HUES48 (cell line): ENCODE results near the gene NTM.

Experiments
- H3K27ac ChIP-seq: one replicate; pipeline ENCODE4 v1.7.0; 2013; ENCODE audit warnings: low read depth, low read length, inconsistent platforms
- H3K27me3 ChIP-seq: 2 replicates; pipeline ENCODE4 v1.6.1; 2013; ENCODE audit warnings: mild to moderate bottlenecking, low read length; ENCODE audit not compliant: control insufficient read depth, insufficient read depth
- H3K36me3 ChIP-seq: 2 replicates; pipeline ENCODE4 v1.6.1; 2013; ENCODE audit warnings: low read length; ENCODE audit not compliant: control insufficient read depth, insufficient read depth
- H3K4me1 ChIP-seq: 2 replicates; pipeline ENCODE4 v1.6.1; 2013; ENCODE audit warnings: mild to moderate bottlenecking, low read length; ENCODE audit not compliant: control insufficient read depth, insufficient read depth
- H3K4me3 ChIP-seq: 2 replicates; pipeline ENCODE4 v1.5.1; 2013; ENCODE audit warnings: mild to moderate bottlenecking, low read depth, low read length
- H3K9ac ChIP-seq: 2 replicates; pipeline ENCODE4 v1.6.1; 2013; ENCODE audit warnings: mild to moderate bottlenecking, low read depth, low read length, moderate library complexity
- H3K9me3 ChIP-seq: 2 replicates; pipeline ENCODE4 v1.6.1; 2013; ENCODE audit warnings: low read length; ENCODE audit not compliant: control insufficient read depth, insufficient read depth

The NTM gene

DNA sequence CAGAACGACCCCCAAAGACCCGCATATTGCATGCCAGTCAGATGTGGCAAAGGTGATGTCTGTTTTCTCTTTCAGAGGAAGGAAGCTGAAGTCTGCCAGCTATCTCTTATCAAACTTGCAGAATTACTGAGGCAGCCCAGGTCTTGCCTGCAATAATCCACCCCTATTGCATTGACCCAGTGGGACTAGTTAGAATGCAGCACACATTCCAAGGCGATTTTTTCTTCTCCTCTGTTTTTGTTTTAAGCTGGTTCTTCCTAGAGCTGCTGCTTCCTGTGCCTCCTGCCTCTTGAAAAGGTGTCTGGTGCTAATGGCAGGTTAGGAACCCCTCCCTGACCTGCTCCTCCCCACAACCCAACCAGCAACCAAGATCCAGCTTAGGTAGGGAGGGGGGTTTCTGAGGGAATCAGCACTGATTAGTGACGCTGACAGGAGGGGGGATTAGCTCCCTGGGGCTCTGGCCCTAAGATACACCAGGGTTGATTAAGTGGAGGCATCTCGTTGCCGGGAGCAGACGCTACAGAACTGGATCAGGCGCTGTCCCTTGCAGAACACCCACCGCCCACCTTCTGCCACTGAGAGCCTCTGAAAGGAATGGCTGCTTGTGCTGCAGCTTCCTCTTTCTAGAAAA, 2.8 kb downstream of the NTM start:
- H3K4me3 ChIP-seq, result no peak overlapping the region
- peaks cover 7% of the 10 kb centered on the region for H3K27me3 ChIP-seq
- peaks cover 43% of the 10 kb centered on the region for H3K4me1 ChIP-seq
- H3K36me3 ChIP-seq, result no peaks in the 10 kb centered on the region
- H3K27ac ChIP-seq, result no peak overlapping the region
- H3K9me3 ChIP-seq, result no peaks in the 10 kb centered on the region
- H3K9ac ChIP-seq, result no peak overlapping the region

DNA sequence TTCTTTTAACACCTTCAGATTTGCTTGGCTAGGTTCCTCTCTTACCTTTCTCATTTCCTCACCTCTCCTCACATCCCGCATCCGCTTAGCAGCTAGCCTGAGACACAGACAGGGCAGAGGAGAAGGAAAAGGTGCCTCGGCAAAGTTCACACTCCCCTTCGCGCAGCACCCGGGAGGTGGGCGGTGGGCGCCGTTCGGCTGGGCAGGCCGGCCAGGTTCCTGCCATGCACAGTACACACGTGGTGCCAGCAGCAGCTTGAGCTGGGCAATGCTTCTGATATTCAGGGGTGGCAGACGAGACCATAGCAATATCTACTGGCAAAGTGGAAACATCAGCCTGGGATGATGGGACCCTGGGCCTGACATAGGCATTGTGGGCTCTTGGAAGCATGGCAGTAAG, 3.3 kb downstream of the NTM start:
- Histone ChIP-seq H3K27ac (no peak overlapping the region), H3K9ac (no peak overlapping the region), H3K4me1 (peaks cover 43% of the 10 kb centered on the region), H3K27me3 (peaks cover 7% of the 10 kb centered on the region), H3K36me3 (no peaks in the 10 kb centered on the region), H3K4me3 (no peak overlapping the region), H3K9me3 (no peaks in the 10 kb centered on the region)

DNA sequence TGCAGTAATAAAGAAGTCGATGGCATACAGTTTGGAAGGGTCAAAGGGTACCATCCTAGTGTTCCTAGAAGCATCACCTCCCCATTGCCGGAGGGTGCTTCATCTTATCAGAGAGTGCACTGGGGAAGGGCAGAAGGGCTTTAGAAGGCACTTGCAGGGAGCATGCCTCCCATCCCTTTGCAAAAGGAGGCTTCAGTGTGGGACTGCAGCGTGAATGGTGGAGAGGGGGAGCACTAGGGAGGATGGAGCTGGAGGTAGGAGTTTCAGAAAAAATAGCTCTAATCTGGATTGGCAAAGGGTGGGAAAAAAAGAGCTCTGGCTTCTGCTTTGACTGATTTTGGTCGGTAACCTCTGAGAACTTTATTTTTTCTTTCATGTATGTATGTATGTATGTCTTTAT, 5.0 kb downstream of the NTM start:
- Histone ChIP-seq H3K27ac (no peak overlapping the region), H3K4me3 (no peak overlapping the region), H3K36me3 (no peaks in the 10 kb centered on the region), H3K27me3 (peaks cover 6% of the 10 kb centered on the region), H3K4me1 (peaks cover 42% of the 10 kb centered on the region), H3K9me3 (no peaks in the 10 kb centered on the region), H3K9ac (no peak overlapping the region)

DNA sequence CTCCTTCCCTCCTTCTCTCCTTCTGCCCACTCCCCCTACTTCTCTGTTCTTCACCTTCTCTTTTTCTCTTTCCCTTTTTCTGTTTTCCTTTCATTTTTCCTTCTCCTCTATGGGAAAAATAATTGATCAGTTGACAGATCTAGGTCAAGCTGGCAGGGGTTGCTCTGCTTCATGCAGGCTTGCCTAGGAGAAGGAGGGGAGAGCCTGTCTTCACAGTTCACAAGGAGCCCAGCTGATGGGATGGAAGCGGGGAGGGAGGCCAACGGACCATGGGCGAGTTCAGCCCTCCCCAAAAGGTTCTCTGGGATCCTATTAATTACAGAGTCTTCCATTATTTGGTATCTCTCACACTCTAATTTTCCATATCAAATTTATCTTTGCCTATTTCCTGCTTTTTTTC, 5.5 kb downstream of the NTM start:
- no peak overlapping the region for H3K27ac ChIP-seq
- peaks cover 37% of the 10 kb centered on the region for H3K4me1 ChIP-seq
- H3K36me3 ChIP-seq, result no peaks in the 10 kb centered on the region

DNA sequence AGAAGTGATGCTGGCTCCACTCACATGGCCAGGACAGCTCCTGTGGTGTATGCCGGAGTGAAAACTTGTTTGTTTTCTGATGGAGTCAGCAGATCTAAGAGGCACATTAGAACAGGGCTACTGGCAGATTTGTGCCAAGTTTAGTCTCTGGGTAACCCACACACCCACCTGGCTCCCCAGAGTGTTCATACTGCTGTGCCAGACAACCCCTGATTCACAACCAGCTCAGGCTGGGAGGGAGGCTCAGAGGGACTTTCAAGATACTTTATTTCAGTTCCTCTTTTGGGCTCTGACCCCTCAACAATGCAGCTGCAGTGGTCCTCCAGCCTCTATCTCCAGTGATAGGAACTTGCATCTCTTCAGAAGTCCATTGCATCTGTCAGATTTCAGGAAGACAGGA, 8.5 kb downstream of the NTM start:
- no peaks in the 10 kb centered on the region for H3K9me3 ChIP-seq
- no peak overlapping the region for H3K27ac ChIP-seq
- peaks cover 13% of the 10 kb centered on the region for H3K4me1 ChIP-seq
- no peak overlapping the region for H3K9ac ChIP-seq
- H3K36me3 ChIP-seq, result no peaks in the 10 kb centered on the region
- no peak overlapping the region for H3K4me3 ChIP-seq
- no peaks in the 10 kb centered on the region; the same call in 1 of the 2 replicates for H3K27me3 ChIP-seq

More for the DNA sequence above, 5.5 kb downstream of the NTM start:
- Histone ChIP-seq H3K4me3 (no peak overlapping the region), H3K27me3 (peaks cover under 1% of the 10 kb centered on the region), H3K9ac (no peak overlapping the region), H3K9me3 (no peaks in the 10 kb centered on the region)

DNA sequence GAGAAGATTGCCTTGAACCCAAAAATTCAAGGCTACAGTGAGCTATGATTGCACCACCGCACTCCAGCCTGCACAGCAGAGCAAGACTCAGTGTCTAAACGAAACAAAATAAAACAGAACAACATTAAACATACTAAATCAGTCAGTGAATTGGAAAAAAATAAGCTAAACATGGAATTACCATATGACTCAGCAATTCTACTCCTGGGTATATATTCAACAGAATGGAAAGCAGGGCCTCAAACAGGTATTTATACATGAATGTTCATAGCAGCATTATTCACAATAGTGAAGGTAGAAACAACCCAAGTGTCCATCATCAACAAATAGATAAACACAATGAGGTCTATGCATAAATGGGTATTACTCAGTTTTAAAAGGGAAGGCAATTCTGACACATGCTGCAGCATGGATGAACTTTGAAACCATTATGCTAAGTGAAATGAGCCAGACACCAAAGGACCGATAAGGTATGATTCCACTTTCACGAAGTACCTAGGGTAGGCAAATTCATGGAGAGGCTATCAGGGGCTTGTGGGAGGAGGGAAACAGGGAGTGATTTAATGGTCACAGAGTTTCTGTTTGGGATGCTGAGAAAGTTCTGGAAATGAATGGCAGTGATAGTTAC, 15.5 kb downstream of the NTM start:
- no peak overlapping the region for H3K27ac ChIP-seq
- no peaks in the 10 kb centered on the region for H3K27me3 ChIP-seq
- H3K9ac ChIP-seq, result no peak overlapping the region

DNA sequence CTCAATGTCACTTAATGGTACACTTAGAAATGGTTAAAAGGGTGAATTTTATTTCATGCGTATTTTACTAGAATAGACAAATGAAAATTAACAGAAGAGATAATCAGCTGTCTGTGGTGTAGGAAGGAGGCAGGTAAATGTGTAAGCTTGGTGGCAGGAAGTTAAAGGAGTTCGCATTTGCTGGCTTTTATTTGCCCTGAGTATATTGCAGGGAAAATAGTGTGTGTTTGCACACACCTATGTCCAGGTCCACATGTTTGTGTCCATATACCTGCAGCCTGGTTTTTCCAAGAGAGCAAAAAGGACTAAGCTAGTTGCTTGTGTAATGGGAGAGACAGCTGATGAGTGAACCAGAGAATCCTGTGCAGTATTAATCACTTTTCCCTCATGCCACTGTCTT, 16.0 kb downstream of the NTM start:
- no peak overlapping the region for H3K27ac ChIP-seq
- H3K9ac ChIP-seq, result no peak overlapping the region
- no peaks in the 10 kb centered on the region for H3K27me3 ChIP-seq
- H3K9me3 ChIP-seq, result no peaks in the 10 kb centered on the region
- no peaks in the 10 kb centered on the region for H3K4me1 ChIP-seq
- H3K36me3 ChIP-seq, result no peaks in the 10 kb centered on the region
- H3K4me3 ChIP-seq, result no peak overlapping the region

More for the DNA sequence above, 15.5 kb downstream of the NTM start:
- H3K9me3 ChIP-seq, result no peaks in the 10 kb centered on the region
- H3K4me1 ChIP-seq, result no peaks in the 10 kb centered on the region
- H3K36me3 ChIP-seq, result no peaks in the 10 kb centered on the region
- no peak overlapping the region for H3K4me3 ChIP-seq

DNA sequence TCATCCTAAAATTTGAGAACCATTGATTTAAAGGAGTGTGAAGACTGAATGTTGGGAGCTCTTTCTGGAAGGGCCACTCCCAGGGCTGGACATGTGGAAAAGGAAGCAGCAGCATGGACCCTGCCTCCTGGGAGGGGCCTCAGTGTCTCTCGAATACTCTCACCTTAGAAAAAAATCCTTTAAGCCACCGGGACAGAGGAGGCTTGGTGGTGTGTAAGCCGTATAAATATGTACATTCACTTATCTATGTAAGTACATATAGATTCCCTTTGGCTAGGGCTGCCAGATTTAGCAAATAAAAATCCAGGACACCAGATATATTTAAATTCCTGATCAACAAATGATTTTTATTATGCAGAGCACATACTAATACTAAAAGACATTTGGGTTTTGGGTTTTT, 17.6 kb downstream of the NTM start:
- Histone ChIP-seq H3K9me3 (no peaks in the 10 kb centered on the region), H3K27ac (no peak overlapping the region), H3K36me3 (no peaks in the 10 kb centered on the region), H3K27me3 (no peaks in the 10 kb centered on the region), H3K9ac (no peak overlapping the region), H3K4me1 (0 out of 2 replicates have a peak, but pooled peaks cover 2% of the 10 kb centered on the region), H3K4me3 (no peak overlapping the region)

DNA sequence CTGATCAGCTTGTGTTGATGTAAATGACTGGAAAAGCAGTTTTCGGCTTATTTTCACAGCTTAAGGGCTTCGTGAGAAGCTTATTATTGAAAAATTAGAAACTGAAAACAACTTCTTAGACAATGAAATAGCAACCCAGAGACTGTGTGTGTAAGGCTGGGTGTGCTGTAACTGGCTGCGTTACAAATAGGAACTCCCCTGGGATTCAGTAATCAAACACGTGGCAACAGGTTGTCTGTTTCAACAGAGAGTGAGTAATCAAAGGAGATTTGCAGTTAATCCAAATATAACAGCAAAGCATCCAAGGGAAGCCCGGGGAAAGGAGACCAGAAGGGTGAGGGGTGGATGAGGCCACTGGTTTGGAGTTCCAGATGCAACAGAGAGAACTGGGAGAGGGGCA, 19.2 kb downstream of the NTM start:
- Histone ChIP-seq H3K4me1 (0 out of 2 replicates have a peak, but pooled peaks cover 2% of the 10 kb centered on the region), H3K36me3 (no peaks in the 10 kb centered on the region), H3K27me3 (no peaks in the 10 kb centered on the region)

DNA sequence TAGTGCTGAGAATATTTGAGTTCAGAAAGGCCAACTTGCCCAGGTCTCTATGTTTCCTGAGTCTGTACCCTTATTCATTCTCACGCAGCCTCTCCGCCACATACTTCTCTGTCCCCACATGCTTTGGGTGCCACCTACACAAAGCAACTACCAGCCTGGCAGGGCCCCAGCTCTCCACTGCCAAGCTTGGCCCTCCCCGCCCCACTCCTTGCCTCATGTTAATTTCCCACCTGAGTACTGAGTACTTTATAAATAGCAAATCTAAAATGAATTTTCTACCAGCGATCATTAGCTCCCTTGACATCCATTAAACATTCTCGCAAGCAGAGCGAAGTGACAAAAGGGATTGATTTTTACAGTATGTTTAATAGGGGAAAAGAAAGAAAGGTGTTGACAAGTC, 20.8 kb downstream of the NTM start:
- H3K27ac ChIP-seq, result no peak overlapping the region
- H3K9ac ChIP-seq, result no peak overlapping the region
- H3K9me3 ChIP-seq, result no peaks in the 10 kb centered on the region
- H3K4me3 ChIP-seq, result no peak overlapping the region
- no peaks in the 10 kb centered on the region for H3K27me3 ChIP-seq
- 0 out of 2 replicates have a peak, but pooled peaks cover 7% of the 10 kb centered on the region for H3K4me1 ChIP-seq
- H3K36me3 ChIP-seq, result no peaks in the 10 kb centered on the region

More for the DNA sequence above, 19.2 kb downstream of the NTM start:
- Histone ChIP-seq H3K9me3 (no peaks in the 10 kb centered on the region), H3K27ac (no peak overlapping the region), H3K4me3 (no peak overlapping the region), H3K9ac (no peak overlapping the region)

DNA sequence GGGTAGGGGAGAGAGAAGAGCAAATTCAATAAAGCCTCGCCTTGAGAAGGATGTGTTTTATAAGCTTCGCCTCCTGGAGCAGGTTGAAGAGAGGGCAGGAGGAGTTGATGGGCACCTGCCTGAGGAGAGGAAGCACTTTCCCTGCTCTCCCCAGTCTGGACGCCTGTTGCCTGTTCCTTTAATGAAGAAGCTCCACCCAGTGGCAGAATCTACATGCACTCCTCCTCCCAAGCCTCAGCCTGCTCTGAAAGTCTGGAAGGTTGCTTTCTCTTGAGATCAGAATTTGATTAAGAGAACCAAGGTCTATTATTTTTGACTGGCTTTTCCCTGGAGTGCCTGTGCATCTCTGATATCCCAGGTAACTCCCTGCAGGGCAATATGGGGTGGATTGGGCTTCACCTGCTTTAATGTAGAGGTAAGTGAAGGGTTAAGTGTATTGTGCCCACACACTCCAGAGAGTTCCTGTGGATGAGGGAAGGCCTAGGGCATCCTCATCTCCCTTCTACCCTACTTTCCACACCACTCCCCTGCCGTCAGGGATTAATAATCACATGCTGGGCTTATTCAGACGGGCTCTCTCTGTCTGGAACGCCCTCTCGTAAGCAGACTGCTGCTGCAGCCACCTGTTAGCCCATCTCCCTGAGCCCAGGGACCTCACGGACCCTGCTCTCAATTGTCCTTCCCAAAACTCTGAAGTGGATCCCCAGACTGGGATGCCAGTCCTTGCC, 22.3 kb downstream of the NTM start:
- Histone ChIP-seq H3K9ac (no peak overlapping the region), H3K4me1 (0 out of 2 replicates have a peak, but pooled peaks cover 7% of the 10 kb centered on the region), H3K27ac (no peak overlapping the region), H3K36me3 (no peaks in the 10 kb centered on the region), H3K27me3 (no peaks in the 10 kb centered on the region), H3K4me3 (no peak overlapping the region), H3K9me3 (no peaks in the 10 kb centered on the region)
